Measurements from ENCODE around the gene PHF20. TPM values are rescaled to one million over a fixed set of nuclear protein-coding genes. Genes with fewer than 3 reads are reported as not detected.
"Not testable (repeated sequence)": the region's sequence is repeated elsewhere in the genome, so short reads cannot be mapped to it uniquely, and the experiment has no call there.

Gene PHF20
- polyA plus RNA-seq, 3 donors: 30.3 to 44.4 (median 38.5) TPM

DNA sequence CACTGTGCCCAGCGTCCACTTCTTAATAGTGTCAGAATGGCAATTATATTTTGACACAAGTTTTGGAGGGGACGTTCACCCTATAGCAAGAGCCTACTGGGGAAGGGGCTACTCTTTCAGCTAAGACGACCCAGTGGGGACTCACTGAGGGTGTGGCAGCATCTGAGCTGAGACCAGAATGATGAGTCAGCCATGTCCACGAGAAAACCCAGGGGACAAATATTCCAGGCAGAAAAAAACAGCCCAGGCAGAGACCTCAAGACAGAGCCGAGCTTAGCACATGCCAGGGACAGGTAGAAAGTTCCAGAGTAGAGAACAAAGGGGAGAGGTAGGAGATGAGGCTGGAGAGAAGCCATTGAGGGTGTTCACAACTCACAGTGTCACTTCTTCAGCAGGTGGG is 207.7 kb downstream of the PHF20 start:
- no peak for DNase-seq (ENCODE audit: extremely low read depth in 1 of 11, low read depth in 9 of 11, low spot score in 4 of 11)

DNA sequence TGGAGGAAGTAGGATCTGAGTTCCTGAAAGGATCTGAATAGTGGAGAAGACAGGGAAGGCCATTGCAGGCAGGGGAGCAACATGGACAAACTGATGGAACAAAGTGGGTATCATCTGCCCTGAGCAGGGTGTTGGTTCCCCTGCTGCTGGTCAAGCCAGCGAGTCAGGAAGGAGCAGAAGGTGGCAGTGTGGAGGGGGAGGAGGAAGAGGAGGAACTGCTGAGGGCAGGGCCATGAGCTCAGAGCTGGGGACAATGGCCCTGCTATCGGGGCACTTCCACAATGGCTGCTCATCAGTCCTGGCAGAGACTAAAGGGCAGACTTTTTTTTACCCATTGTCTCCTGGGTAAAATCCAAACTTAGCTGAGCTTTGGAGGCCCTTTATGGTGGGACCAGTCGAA is 210.2 kb downstream of the PHF20 start:
- no peak for DNase-seq (ENCODE audit: extremely low read depth in 1 of 11, low read depth in 9 of 11, low spot score in 4 of 11)

DNA sequence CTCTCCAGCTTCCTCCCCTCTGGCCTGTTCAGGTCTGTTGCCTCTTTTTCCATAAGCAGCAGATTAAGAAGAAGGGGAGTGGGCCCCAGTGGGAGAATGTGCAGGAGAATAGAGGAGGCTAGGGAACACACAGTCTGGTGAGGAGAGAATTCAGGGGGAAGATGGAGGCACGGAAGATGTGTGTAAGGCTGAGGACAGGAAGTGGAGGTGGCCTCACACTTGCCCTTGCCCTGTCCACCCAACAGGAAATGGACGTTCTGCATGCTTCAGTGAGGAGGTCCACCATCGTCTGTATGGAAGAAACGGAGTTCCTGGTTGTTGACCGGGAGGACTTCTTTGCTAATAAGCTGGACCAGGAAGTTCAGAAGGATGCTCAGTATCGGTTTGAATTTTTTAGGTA is 212.6 kb downstream of the PHF20 start:
- DNase-seq (ENCODE audit: extremely low read depth in 1 of 11, low read depth in 9 of 11, low spot score in 4 of 11): no peak

DNA sequence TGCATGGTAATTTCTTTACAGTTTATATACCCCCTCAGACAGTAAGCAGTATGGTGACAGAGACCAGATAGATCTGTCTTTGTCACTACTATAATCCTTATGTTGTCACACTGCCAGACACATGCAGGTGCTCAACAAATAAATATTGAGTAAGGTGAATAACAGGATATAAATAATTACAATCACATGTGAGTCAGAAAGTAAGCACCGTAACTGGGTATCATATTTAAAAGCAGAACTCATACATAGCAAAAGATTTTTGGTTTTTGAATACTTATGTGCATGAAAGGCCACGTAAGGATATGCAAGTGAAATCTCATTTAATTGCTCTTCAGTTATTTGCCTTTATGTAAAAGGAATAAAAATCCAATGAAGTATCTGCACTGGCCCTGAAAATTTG is 214.0 kb downstream of the PHF20 start:
- no peak for DNase-seq (ENCODE audit: extremely low read depth in 1 of 11, low read depth in 9 of 11, low spot score in 4 of 11)

DNA sequence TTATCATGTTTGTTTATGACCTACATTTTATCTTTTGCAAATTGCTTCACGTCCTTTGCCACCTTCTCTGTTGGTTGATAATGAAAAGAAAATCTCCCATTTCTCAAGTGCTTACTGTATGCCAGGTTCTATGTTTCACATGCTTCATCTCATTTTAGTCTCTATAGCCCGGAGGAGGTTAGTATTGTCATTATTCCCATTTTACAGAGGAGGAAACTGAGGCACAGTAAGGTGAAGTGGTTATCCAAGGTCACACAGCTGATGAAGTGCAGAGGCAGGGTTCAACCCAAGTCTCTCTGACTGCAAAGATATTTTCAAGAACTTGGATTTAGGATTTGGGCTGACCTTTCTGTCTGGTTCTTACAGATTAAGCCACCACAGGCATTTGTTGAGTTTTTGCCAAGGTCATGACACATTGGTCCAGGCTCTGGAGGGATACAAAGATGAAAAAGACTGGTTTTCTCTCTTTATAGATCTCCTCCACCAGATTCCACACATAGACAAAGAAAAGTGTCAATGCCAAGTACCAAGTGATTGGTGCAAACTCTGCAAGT is 217.2 kb downstream of the PHF20 start:
- no peak for DNase-seq (ENCODE audit: extremely low read depth in 1 of 11, low read depth in 9 of 11, low spot score in 4 of 11)

DNA sequence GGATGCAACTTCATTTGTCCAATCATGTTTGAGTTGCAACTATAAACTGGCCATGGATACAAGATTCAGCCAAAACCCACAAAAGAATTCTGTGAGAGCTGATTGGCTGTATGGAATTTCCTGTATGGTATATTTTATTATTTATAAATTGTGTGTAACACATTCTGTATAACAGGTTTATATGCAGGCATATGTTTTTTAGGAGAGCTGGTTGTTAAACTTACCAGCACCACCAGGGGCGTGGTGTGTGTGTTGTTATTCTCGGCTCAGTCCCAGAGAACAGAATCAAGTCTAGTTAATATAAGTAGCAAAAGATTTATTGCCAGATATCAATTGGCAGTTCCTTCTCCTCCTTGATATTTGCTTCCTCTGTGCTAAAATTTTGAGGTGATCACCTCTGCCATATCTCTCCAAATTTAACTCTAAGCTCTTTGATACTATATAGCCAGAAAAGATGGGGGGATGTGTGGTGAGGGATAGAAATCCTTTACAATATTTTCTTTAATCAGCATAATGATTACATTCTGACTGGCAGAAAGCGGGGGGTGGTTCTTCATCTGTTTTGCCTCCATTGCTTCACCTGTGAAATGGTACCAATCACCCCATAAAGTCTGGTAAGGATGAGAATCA is 219.4 kb downstream of the PHF20 start:
- peak in 6 of 11 donors; percentile 6 to 29 (median 12) for DNase-seq (ENCODE audit: extremely low read depth in 1 of 11, low read depth in 9 of 11, low spot score in 4 of 11)

DNA sequence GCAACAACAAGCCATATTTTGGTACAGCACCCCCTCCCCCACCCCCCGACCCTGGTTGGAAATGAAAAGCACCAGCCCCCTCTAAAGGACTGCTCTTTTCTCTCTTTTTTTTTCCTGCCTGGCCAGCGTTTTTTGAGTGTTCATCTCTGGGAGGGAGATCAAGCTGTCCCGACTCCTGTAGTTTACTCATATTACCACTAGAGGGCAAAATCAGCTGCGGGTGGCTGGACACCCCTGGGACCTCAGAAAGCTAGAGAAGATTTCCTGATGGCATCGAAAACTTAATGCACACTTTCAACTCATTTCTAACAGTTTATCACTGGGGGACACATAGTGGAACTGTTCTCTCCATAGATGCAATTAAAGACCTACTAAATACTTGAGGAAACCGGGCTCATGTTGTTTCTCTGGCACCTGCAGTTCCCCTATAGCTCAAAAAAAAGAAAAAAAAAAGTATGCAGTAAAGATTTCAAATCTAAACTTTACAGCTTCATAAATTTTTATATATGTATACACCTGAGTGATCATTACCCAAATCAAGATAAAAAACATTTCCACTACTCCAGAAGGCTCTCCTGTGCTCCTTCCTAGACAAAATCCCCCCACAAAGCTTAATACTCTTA is 221.0 kb downstream of the PHF20 start:
- DNase-seq (ENCODE audit: extremely low read depth in 1 of 11, low read depth in 9 of 11, low spot score in 4 of 11): peak; percentile 17 to 73 (median 55)

DNA sequence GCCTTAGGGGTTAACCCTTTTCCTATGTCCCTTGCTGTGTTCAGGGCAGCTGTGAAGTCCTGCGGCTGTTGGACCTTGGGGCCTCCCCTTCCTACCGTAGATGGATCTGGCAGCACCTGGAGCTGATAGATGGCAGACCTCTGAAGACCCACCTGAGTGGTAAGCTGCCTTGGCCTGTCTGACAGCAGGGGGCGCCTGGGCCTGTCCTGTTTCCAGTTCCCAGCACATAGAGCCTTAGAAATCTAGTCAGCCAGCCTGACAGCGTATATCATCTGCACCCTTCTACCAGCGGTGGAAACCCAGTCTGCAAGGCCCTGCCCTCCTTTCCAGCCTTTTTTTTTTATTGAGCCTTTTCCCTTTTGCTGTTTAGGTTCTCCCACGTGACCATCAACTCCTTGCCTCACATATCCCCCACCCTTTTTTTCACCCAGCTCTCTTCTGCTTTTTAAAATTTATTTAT is 223.2 kb downstream of the PHF20 start:
- DNase-seq (ENCODE audit: extremely low read depth in 1 of 11, low read depth in 9 of 11, low spot score in 4 of 11): peak; percentile 44 to 80 (median 66)

DNA sequence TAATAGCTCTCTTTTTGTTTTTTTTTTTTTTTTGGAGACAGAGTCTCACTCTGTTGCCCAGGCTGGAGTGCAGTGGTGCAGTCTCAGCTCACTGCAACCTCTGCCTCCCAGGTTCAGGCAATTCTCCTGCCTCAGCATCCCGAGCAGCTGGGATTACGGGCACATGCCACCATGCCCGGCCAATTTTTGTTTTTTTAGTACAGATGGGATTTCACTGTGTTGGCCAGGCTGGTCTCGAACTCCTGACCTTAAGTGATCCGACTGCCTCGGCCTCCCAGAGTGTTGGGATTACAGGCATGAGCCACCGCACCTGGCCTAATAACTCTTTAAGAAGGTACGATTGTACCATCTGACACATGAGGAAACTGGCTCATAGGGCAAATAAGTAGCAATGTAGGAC is 224.7 kb downstream of the PHF20 start:
- DNase-seq (ENCODE audit: extremely low read depth in 1 of 11, low read depth in 9 of 11, low spot score in 4 of 11): not testable (repeated sequence)

Other genes starting within 250 kb of the PHF20 start
- under 1 TPM in 1 of 3 donors, not detected in 2; 0.15 TPM for gene C20orf173, start 242.4 kb upstream of the PHF20 start, polyA plus RNA-seq (ENCODE audit: insufficient read length in 3 of 3)
- 100 to 1,000 TPM; 348 to 352 (median 349) TPM for gene ERGIC3, start 229.9 kb upstream of the PHF20 start, polyA plus RNA-seq (ENCODE audit: insufficient read length in 3 of 3)
- gene SPAG4, start 156.2 kb upstream of the PHF20 start, polyA plus RNA-seq (ENCODE audit: insufficient read length in 3 of 3): 1 to 10 TPM; 3.6 to 8.1 (median 4.9) TPM
- 100 to 1,000 TPM; 159 to 217 (median 165) TPM for gene CPNE1, start 107.1 kb upstream of the PHF20 start, polyA plus RNA-seq (ENCODE audit: insufficient read length in 3 of 3)
- 100 to 1,000 TPM in 1 of 3 donors, 10 to 100 TPM in 2; 93.6 to 113 (median 95.4) TPM for gene RBM12, start 107.1 kb upstream of the PHF20 start, polyA plus RNA-seq (ENCODE audit: insufficient read length in 3 of 3)
- gene NFS1, start 72.7 kb upstream of the PHF20 start, polyA plus RNA-seq (ENCODE audit: insufficient read length in 3 of 3): 10 to 100 TPM; 26.2 to 30.2 (median 29.7) TPM
- 10 to 100 TPM; 56.5 to 89.9 (median 89.0) TPM for gene ROMO1, start 72.6 kb upstream of the PHF20 start, polyA plus RNA-seq (ENCODE audit: insufficient read length in 3 of 3)
- 100 to 1,000 TPM; 523 to 699 (median 635) TPM for gene RBM39, start 29.8 kb upstream of the PHF20 start, polyA plus RNA-seq (ENCODE audit: insufficient read length in 3 of 3)
- gene SCAND1, start 182.5 kb downstream of the PHF20 start, polyA plus RNA-seq (ENCODE audit: insufficient read length in 3 of 3): 10 to 100 TPM; 20.7 to 56.8 (median 52.6) TPM
- gene CNBD2, start 196.6 kb downstream of the PHF20 start, polyA plus RNA-seq (ENCODE audit: insufficient read length in 3 of 3): under 1 TPM; 0.66 to 0.93 (median 0.91) TPM

Data from renal cortex interstitium (tissue), 11 donors.